Lung (tissue), 12 donors: ENCODE results near the gene STK35. TPM values are rescaled to one million over a fixed set of nuclear protein-coding genes. Genes with fewer than 3 reads are reported as not detected.

Experiments used
- ATAC-seq: fragments of 200-7000 bp; cut with Tn5 transposase; one replicate; pipeline ENCODE4 v1.9.1; 2020; ENCODE audit warnings: moderate number of reproducible peaks; ENCODE audit not compliant: insufficient read depth, low FRiP score
- DNase-seq, 3 donors: peaks; one replicate each; pipeline ENCODE4 v3.0.0-alpha.2; 2013 to 2017
- H3K27ac ChIP-seq, 2 donors: one replicate each; pipeline ENCODE4 v1.5.1; 2013; ENCODE audit warnings: mild to moderate bottlenecking in 2 of 2, moderate library complexity in 2 of 2, control low read depth in 1 of 2, inconsistent platforms in 1 of 2, low read depth in 1 of 2, low read length in 1 of 2
- H3K27me3 ChIP-seq, 3 donors: one replicate each; pipeline ENCODE4 v1.5.1; 2013; ENCODE audit warnings: low read length in 2 of 3; ENCODE audit not compliant: control insufficient read depth in 3 of 3, insufficient read depth in 3 of 3
- H3K36me3 ChIP-seq, 4 donors: one replicate each; pipeline ENCODE4 v1.5.1; 2013; ENCODE audit warnings: low read length in 4 of 4, mild to moderate bottlenecking in 1 of 4, moderate library complexity in 1 of 4; ENCODE audit not compliant: control insufficient read depth in 4 of 4, insufficient read depth in 4 of 4
- H3K4me1 ChIP-seq, 5 donors: one replicate each; pipeline ENCODE4 v1.5.1; 2013; ENCODE audit warnings: low read length in 5 of 5, mild to moderate bottlenecking in 2 of 5, moderate library complexity in 1 of 5; ENCODE audit not compliant: control insufficient read depth in 5 of 5, insufficient read depth in 5 of 5
- H3K4me3 ChIP-seq: one replicate; pipeline ENCODE4 v1.5.1; 2013; ENCODE audit warnings: mild to moderate bottlenecking, control low read depth, moderate library complexity
- H3K9ac ChIP-seq, 2 donors: one replicate each; pipeline ENCODE4 v1.5.1; 2013; ENCODE audit warnings: low read length in 2 of 2, control low read depth in 1 of 2; ENCODE audit not compliant: insufficient read depth in 1 of 2
- H3K9me3 ChIP-seq, 4 donors: one replicate each; pipeline ENCODE4 v1.5.1; 2013; ENCODE audit warnings: low read length in 3 of 4, mild to moderate bottlenecking in 1 of 4, moderate library complexity in 1 of 4; ENCODE audit not compliant: control insufficient read depth in 4 of 4, insufficient read depth in 3 of 4
- CTCF ChIP-seq: IDR thresholded peaks from 2 replicates; pipeline ENCODE4 v1.5.1; 2012; ENCODE audit warnings: mild to moderate bottlenecking; ENCODE audit errors: control extremely low read depth, extremely low read depth
- WGBS, 2 donors: extraction: QIAGEN DNeasy Blood & Tissue Kit; methylation state at CpG; one replicate each; pipeline ENCODE4 v1.1.7; 2013; 5-methylcytosine and 5-hydroxymethylcytosine counted together
- polyA plus RNA-seq, 2 donors: library from polyadenylated mRNA; stranded (reverse); fragments of 200-250 nt; gene quantifications; one replicate each; pipeline ENCODE4 v1.2.1, GENCODE V29; 2013
- total RNA-seq, 2 donors: library from RNA; depleted of rRNA in 1 of 2; stranded (reverse); fragments of >200 nt in 1 of 2; gene quantifications; one replicate each; pipeline ENCODE4 v1.2.1, GENCODE V29; 2014 to 2021
- donor health status: control.
- donor health status: control.
- donor health status: Bipolar disorder and iron deficiency.
- donor health status: healthy.
- donor health status: DM: yes; HTN: yes; CAD: no.

Gene STK35
- total and polyA plus RNA-seq, 4 donors: 5.8 to 24.2 (median 12.5) TPM

DNA sequence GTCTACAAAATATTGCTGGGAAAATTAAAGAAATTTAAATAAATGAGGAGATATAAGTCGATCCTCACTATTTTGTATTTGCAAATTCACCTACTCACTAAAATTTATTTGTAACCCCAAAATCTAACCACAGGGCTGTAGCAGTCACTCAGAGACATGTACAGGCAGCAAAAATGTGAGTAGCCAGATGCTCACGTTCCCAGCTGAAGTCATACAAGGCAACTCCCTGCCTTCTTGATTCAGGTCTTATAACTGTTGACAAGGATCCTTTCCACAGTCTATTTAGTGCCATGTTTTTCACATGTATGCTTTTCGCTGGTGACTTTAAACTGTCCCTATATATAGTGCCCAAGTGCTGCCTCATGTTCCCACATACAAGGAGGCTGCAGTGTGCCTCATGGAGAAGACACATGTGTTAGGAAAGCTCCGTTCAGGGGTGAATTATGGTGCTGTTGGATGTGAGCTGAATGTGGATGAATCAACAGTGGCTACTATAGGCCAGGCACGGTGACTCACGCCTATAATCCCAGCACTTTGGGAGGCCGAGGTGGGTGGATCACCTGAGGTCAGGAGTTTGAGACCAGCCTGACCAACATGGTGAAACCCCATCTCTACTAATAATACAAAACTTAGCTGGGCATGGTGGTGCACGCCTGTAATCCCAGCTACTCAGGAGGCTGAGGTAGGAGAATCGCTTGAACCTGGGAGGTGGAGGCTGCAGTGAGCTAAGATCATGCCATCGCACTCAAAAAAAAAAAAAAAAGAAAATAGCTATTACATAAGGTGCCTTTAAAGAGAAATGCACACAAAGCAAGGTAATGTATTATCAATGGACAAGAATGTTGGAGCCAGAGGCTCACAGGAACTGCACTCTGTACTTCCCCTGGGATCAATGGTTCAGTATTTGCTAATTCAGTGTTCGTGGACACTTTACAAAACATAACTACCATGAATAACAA is 55.3 kb downstream of the STK35 start:
- Histone ChIP-seq H3K4me1 (peaks cover 0 to 4% (median 3%) of the 10 kb centered on the region in 5 donors), H3K36me3 (no peaks in the 10 kb centered on the region), H3K27ac (no peak overlapping the region), H3K27me3 (peaks cover 0 to 9% (median 2%) of the 10 kb centered on the region in 3 donors), H3K4me3 (no peak overlapping the region), H3K9ac (no peak overlapping the region), H3K9me3 (peaks cover 0 to 2% (median 0%) of the 10 kb centered on the region in 4 donors)
- ATAC-seq (no peak), DNase-seq (no peak)
- no peak for TF ChIP-seq CTCF
- 94 to 97% methylated on average over 11 of the region's 11 CpGs for WGBS, 2 donors

- no peak for DNase-seq
- H3K9ac ChIP-seq: no peak overlapping the region
- 68 to 77% methylated on average over 12 of the region's 12 CpGs for WGBS, 2 donors
- ATAC-seq: no peak
- H3K27ac ChIP-seq: no peak overlapping the region
- peaks cover 0 to 26% (median 2%) of the 10 kb centered on the region in 3 donors for H3K27me3 ChIP-seq
- peaks cover 0 to 2% (median 0%) of the 10 kb centered on the region in 4 donors for H3K9me3 ChIP-seq
- no peak for TF ChIP-seq CTCF
- no peaks in the 10 kb centered on the region for H3K4me1 ChIP-seq
- H3K4me3 ChIP-seq: no peak overlapping the region
- no peaks in the 10 kb centered on the region for H3K36me3 ChIP-seq
Observed at GRCh38 chr20:2162125-2162822, 60.6 kb downstream of the STK35 start.

DNA sequence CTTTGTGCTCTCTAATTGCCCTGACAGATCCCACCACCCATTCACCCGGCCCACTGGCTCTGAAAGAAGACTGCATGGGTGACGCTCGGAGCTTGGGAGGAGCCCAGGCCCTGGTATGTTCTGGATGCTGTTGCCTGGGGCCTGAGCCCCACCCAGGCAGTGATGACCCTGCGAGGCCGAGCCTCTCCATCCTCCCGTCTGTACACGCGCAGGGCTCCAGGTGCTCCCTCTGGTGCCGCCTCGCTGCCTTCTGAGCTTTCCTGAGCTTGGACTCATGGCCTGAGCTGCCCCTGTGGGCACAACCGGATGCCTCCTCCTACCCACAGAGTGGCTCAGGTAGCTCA is 61.2 kb downstream of the STK35 start:
- no peak overlapping the region for H3K9ac ChIP-seq
- DNase-seq (no peak), ATAC-seq (no peak)
- H3K4me1 ChIP-seq: no peaks in the 10 kb centered on the region
- 88 to 90% methylated on average over 11 of the region's 11 CpGs for WGBS, 2 donors
- H3K4me3 ChIP-seq: no peak overlapping the region
- no peaks in the 10 kb centered on the region for H3K36me3 ChIP-seq
- no peak for TF ChIP-seq CTCF
- H3K27me3 ChIP-seq: peaks cover 0 to 28% (median 2%) of the 10 kb centered on the region in 3 donors
- H3K9me3 ChIP-seq: peaks cover 0 to 2% (median 0%) of the 10 kb centered on the region in 4 donors
- no peak overlapping the region for H3K27ac ChIP-seq
